ENCODE results near the gene BTBD19. TPM values are rescaled to one million over a fixed set of nuclear protein-coding genes. Genes with fewer than 3 reads are reported as not detected.

Gene BTBD19
- total and polyA plus RNA-seq, 2 of the 8 experiments (the other 6 are each of a cell fraction or from before 2014, with no cell fraction given): 1.1 TPM

- TF ChIP-seq CHD7 (IDR thresholded peaks at IDR 0.05; ENCODE audit: insufficient replicate concordance, low read length): peak; percentile 94
- TF ChIP-seq NRF1 (IDR thresholded peaks at IDR 0.05; ENCODE audit: low read depth, low read length): no peak
- TF ChIP-seq SP2 (IDR thresholded peaks at IDR 0.05; ENCODE audit: low read length): no peak
- TF ChIP-seq GTF2F1 (IDR thresholded peaks at IDR 0.05; ENCODE audit: borderline replicate concordance, low read depth, low read length): peak; percentile 100
- no peak for TF ChIP-seq SUZ12 (IDR thresholded peaks at IDR 0.05; ENCODE audit: low read length)
- no peak for TF ChIP-seq SAP30 (IDR thresholded peaks at IDR 0.05; ENCODE audit: insufficient read depth, insufficient replicate concordance, low read length)
- TF ChIP-seq SRF (IDR thresholded peaks at IDR 0.05; ENCODE audit: low read depth, low read length): no peak
- TF ChIP-seq SP4 (IDR thresholded peaks at IDR 0.05; ENCODE audit: low read length): peak; percentile 97
- peak in 1 of 2 experiments; percentile 15; a peak in 3 of 4 replicates for TF ChIP-seq RAD21 (IDR thresholded peaks at IDR 0.05 in 1 of 2, conservative IDR thresholded peaks at IDR 0.05 in 1 of 2; ENCODE audit: low read depth in 2 of 2, low read length in 2 of 2)
- TF ChIP-seq ASH2L (IDR thresholded peaks at IDR 0.05; ENCODE audit: low read length): peak; percentile 52
Measured at GRCh38 chr1:44819608-44820327, 11.4 kb downstream of the BTBD19 start (continued).

Measured in H1 (cell line).